ENCODE data around the gene CYP2A6. TPM values are rescaled to one million over a fixed set of nuclear protein-coding genes. Genes with fewer than 3 reads are reported as not detected.

The CYP2A6 gene
- total and polyA plus RNA-seq, 2 of the 4 experiments (the other 2 are of a cell fraction): not detected

GRCh38 chr19:40829205-40829604 is 21.0 kb downstream of the CYP2A6 start:
- Histone ChIP-seq H2AK9ac (replicated peaks; ENCODE audit: low read depth, low read length, poor library complexity) (no peak overlapping the region), H3K9ac (ENCODE audit: low read depth, low read length) (no peak overlapping the region), H4K91ac (ENCODE audit: insufficient read depth, low read depth, low read length) (no peak overlapping the region), H3K27ac (ENCODE audit: insufficient read depth, low read length) (no peak overlapping the region), H2BK120ac (ENCODE audit: low read depth, low read length) (no peak overlapping the region), H2AK5ac (ENCODE audit: low read depth, low read length) (no peak overlapping the region), H3K14ac (replicated peaks; ENCODE audit: low read depth, low read length) (no peak overlapping the region), H3K9me1 (ENCODE audit: insufficient read depth, low read length) (peaks cover 5% of the 10 kb centered on the region; the same call in 1 of the 2 replicates), H3K79me1 (ENCODE audit: low read depth in 1 of 2, low read length in 2 of 2) (no peaks in the 10 kb centered on the region), H3K23ac (ENCODE audit: low read depth, low read length) (no peak overlapping the region), H4K20me1 (ENCODE audit: insufficient read depth, low read length) (no peaks in the 10 kb centered on the region), H2BK5ac (ENCODE audit: low read depth, low read length, poor library complexity, severe bottlenecking) (no peak overlapping the region), H3K18ac (ENCODE audit: low read depth, low read length) (no peak overlapping the region), H2BK20ac (ENCODE audit: low read depth, low read length) (no peak overlapping the region), H4K8ac (ENCODE audit: low read depth in 2 of 2, low read length in 2 of 2) (no peak overlapping the region), H3K36me3 (ENCODE audit: control insufficient read depth, insufficient read depth, low read length) (peaks cover 15% of the 10 kb centered on the region), H2AFZ (replicated peaks; ENCODE audit: low read length, poor library complexity) (no peak overlapping the region), H3K27me3 (ENCODE audit: control insufficient read depth, insufficient read depth, low read length) (no peaks in the 10 kb centered on the region), H2BK15ac (ENCODE audit: low read depth, low read length) (no peak overlapping the region), H3K9me3 (ENCODE audit: control insufficient read depth, insufficient read depth, low read length) (no peaks in the 10 kb centered on the region), H3K4me2 (ENCODE audit: low read depth, low read length) (no peak overlapping the region), H3K4me1 (ENCODE audit: control insufficient read depth, insufficient read depth, low read length) (peaks cover 5% of the 10 kb centered on the region), H3K56ac (ENCODE audit: extremely low read depth, insufficient read depth, low read length) (no peak overlapping the region), H3K4ac (ENCODE audit: low read depth, low read length) (no peak overlapping the region), H4K5ac (ENCODE audit: low read depth, low read length) (no peak overlapping the region), H3K4me3 (ENCODE audit: insufficient read depth, low read depth, low read length) (no peak overlapping the region)
- in situ Hi-C loops (cut with MboI; ENCODE audit: low sequenced_read_pairs): no loop called here
- intact Hi-C loops (cut with micrococcal nuclease): no loop called here
- POLR2A ChIA-PET (ENCODE audit: unreplicated experiment): no interaction called here
- dilution Hi-C loops (cut with HindIII; ENCODE audit: low sequenced_read_pairs, unreplicated experiment): no loop called here
- no peak for DNase-seq
- CTCF ChIA-PET: no interaction called here
- no peak for ATAC-seq (ENCODE audit: low read depth)
- no TSS peak for BruUV-seq (replicated peaks)
- TF ChIP-seq NFE2L2 (IDR thresholded peaks at IDR 0.05; ENCODE audit: low read depth, low read length) (no peak), CTCF (conservative IDR thresholded peaks at IDR 0.05; ENCODE audit: low read depth, low read length) (no peak), POLR2A (IDR thresholded peaks at IDR 0.05; ENCODE audit: low read depth, low read length) (no peak), CHD1 (IDR thresholded peaks at IDR 0.05; ENCODE audit: low read depth, low read length) (no peak), RAD21 (IDR thresholded peaks at IDR 0.05; ENCODE audit: low read length) (no peak), MAFK (IDR thresholded peaks at IDR 0.05; ENCODE audit: low read depth, low read length) (no peak), RCOR1 (IDR thresholded peaks at IDR 0.05; ENCODE audit: insufficient replicate concordance, low read length) (no peak), CEBPB (IDR thresholded peaks at IDR 0.05; ENCODE audit: low read depth, low read length) (no peak), SMC3 (IDR thresholded peaks at IDR 0.05; ENCODE audit: low read depth, low read length) (no peak), ELK1 (IDR thresholded peaks at IDR 0.05; ENCODE audit: borderline replicate concordance, low read depth, low read length) (no peak), RFX5 (IDR thresholded peaks at IDR 0.05; ENCODE audit: low read depth, low read length) (no peak), USF2 (IDR thresholded peaks at IDR 0.05; ENCODE audit: low read depth, low read length) (no peak), MAZ (IDR thresholded peaks at IDR 0.05; ENCODE audit: borderline replicate concordance, low read depth, low read length) (no peak), BHLHE40 (IDR thresholded peaks at IDR 0.05; ENCODE audit: low read depth, low read length) (no peak), MXI1 (IDR thresholded peaks at IDR 0.05; ENCODE audit: borderline replicate concordance, low read depth, low read length) (no peak), FOS (IDR thresholded peaks at IDR 0.05; ENCODE audit: low read depth, low read length) (no peak)

All from IMR-90 (cell line).